Measurements from ENCODE around the gene WNT7A. TPM values are rescaled to one million over a fixed set of nuclear protein-coding genes. Genes with fewer than 3 reads are reported as not detected.

WNT7A gene
- total RNA-seq, 1 donor from 2014 or later, result 0.10 TPM

DNA sequence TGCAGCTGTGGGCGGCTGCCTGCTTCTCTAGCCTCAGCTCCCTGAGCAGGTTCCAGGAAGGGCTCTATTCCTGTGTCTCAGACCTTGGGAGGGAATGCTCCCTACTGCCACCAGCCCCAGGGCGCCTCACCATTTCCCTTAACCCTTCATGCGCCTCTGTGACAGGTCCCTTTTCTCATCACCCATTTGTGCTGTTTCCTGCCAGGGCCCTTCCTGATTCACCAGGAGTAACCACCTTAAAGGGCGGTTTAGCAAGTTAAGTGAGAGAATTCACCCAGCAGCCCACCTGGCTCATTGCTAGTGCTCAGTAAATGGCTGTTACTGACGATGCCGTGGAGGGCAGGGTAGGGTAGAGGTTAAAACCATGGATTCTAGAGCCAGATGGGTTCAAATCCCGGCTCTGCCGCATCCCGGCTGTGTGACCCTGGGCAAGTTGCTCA is 87.8 kb downstream of the WNT7A start:
- DNase-seq, result no peak

DNA sequence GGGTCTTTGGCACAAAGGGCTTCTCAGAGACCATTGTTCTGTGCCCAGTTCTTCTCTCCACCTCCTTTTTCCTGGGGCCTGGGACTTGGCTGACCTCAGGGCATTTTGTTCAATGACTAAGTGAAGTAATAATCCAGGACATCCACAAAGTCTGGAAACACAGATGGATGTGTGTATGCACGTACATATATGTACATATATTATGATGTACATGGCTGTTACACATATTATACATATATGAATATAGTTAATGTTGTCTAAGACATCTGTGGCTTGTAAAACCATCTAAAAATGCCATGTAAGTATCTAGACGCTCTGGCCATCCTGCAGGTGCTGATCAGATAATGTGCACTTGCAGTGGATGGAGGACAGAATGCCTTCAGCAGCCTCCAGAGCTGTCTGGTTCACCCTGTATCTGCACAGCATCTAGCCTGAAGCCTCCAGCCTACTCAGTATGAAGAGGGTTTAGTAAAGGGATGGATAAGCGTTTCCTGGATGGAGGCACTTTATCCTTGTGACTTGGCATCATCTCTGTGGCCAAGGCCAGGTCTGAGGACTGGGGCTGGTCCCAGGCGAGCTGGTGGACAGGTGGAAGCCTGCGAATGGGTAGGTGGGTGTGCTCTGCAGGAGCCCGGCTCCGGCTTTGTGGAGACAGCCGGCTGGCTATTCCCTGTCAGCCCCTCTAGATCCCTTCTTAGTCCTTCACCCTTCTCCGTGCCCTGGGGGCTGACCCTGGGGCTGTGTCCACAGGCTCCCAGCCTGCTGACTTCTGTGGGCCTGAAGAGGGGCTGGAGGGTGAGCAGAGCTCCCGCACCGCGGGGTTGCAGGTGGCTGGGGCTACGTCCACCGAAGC is 88.4 kb downstream of the WNT7A start:
- no peak for DNase-seq

DNA sequence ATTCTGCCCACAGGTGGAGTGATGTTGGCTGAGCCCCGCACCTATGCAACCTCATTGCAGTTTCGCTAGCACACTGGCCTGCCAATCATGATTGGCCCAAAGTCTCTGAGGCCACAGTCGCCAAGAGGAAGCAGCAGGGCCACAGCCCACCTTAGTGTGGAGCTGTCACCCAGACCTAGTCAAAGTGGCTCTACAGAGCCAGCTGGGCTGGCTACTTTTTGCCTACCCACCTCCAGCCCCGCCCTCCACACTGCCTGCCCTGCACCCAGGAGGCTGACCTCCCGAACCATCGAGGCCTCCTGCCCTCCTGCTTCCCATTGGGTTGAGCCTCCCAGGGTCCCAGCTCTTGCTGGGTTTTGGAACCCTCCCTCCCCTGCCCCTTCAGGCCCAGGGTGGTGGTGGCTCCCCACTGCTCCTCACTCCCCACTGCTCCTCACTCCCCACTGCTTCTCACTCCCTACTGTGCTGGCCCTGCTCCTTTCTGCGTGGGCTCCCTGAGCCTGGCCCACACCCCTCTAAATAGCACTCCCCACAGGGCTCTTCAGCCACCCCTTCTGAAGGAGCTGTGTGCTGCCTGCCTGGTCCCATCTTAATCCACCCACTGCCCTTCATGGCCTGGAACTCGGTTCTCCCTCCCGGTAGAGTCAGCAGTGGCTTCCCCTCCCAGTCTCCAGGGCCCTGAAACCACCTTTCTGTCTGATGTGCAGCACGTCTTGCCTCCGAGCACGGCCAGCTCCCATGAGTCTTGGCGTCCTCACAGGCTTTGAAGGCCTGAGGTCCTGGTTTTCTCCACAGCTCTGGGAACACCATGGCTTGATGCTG is 89.3 kb downstream of the WNT7A start:
- DNase-seq, result no peak

DNA sequence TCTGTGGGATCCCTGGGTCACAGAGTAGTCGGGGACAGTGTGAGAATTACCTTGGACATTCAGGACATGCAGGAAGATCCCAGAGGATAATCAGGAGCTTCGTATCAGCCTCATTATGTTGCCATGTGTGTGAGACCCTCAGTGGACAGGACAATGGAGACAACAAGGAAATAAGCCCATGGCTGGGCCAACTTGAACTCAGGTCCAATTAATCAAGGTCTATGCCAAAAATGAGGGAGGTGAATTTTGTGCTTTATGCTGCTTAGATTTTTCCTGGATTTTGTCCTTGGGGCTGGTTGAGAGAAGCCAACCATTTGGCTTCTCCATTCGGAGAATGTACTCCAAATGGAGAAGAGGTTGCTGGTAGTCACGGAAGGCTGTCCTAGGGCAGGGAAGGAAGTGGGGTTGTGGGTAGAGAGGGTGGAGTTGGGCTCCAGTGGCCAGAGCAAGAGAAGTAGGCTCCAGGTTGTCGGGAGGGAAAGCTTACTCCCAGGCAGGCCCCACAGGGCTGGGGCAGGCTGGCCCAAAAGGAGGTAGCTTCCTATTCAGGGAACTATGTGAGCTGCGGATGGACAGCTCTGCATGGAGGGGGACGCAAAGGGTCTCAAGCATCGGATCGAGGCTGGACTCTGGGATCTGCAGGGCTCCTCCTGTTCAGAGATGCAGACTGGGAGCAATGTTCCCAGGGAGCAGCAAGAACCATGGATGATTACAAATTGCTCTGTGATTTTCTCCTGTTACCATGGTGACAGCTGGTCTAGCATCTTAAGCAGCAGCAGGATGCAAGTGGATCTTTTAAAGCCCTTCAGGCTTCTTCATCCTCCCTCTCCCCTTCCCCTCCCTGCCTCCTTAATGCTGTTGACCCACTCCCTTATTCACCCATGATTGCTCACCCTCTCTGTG is 91.1 kb downstream of the WNT7A start:
- DNase-seq, result peak; percentile 29

DNA sequence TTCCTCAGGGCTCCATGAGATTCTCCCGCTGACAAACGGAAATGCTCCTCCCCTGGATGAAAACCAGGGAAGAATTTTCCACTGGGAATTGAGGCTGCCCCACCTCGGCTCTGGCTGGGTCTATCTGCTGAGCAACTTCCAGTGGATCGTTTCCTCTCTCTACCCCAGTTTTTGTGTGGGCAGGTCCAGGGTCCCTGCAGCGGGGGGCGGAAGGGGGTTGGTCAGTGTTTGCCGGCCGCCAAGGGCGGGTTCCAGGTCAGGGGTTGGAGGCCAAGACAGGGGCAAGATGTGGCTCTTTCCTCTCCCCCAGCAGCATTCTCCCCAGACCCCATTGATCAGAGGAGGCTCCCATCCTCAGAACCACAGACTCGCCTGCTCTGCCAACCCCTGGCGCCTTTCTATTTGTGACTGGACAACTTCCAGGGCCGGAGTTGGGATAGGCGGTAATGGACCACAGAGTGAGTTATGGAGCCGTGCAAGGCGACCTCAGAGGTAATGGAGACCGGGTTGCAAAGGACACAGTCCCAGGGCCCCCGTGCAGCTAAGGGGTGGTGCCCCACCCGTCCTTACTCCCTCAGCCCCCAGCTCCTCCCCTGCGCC is 92.2 kb downstream of the WNT7A start:
- DNase-seq, result no peak

DNA sequence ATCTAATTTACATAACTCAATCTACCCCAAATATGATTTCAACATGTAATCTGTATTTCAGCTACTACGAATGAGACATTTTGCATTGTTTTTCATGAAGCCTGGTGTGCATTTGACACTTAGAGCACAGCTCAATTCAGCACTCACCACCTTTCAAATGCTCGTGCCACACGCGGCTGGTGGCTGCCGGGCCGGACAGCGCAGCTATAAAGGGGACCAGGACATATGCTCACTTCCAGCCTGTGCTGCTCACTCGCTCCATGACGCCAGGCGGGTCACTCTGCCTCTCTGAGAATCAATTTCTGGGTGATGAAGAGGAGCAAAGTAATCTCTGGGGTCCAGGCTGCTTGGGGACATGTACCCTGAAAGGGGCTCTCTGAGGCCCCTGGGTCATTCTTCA is 93.1 kb downstream of the WNT7A start:
- DNase-seq, result no peak

DNA sequence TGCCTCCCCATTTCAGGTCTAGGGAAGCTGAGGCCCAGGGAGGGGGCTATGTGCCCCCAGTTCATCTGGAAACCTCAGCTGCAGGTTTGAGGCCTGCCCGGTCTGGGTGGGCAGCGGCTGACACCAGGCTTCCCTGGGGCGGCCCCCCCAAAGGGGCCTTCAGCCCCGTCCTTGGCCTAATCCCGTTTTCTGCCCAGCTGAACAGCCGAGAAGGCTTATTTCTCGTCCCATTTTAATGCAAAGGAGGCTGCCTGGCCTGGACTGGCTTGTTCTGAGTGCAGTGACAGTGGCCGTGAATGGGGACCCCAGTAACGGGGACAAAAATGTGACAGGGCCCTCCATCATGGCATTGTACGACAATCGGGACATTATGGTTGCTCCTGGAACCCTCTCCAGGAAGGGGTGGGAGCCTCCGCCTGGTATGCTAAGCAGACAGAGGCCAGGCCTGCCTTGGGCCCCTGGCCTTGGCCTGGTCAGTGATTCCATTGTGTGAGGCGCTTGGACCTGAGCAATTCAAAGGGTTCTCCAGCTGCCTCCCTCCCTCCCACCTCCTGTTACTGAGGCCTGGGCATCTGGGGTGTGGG is 93.9 kb downstream of the WNT7A start:
- no peak for DNase-seq

DNA sequence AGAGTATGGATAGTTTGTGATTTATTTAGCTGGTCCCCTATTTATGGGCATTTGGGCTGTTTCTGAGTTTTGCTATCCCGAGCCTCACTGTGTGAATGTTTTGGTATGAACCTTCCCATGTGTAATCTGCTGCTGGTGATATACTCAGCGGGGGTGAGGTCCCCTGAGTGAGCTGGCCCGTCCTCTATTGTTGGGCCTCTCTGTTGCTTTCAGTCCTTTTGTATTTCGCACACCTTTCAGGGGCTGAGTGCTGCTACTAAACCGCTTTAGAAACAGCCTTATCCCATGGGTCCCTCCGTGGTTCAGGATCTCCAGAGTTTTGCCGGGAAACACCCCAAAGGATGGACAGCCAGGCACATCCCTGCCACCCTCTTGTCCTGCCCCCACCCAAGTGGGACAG is 94.5 kb downstream of the WNT7A start:
- DNase-seq, result no peak

DNA sequence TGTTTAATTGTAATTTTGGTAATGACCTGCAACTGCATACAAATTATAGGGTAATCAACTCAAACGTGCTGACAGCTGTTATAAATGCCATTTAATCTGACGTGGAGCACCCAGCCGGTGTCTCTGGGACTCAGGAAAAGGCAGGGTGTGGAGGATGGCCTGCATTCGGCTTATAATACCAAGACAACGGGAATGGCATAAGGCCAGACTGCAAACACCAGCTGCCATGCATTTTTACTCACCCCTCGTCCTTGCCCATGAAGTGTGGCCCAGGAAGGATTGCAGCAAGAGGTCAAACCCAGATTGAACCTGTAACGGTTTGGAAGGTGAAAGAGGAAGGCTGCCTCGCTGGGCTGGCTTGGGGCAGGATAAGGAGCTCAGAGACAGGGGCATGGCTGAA is 96.4 kb downstream of the WNT7A start:
- peak; percentile 44 for DNase-seq

DNA sequence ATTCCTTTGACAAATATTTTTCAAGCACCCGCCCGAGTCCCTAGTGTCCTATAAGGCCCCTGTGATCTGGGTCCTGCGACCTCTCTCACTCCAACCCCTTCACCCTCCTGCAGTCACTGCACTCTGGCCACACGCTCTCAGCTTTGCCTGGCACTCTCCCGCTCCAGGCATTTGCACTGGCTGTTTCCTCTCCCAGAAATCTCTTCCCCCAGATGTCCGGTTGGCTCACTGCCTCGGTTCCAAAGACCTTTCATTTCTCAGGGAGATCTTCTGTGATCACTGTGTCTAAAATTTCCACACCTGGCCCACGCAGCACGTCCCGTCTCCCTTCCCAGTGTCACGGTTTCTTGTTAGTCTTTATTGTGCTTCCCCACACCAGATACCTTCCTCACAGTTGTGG is 97.4 kb downstream of the WNT7A start:
- DNase-seq, result peak; percentile 73

DNA sequence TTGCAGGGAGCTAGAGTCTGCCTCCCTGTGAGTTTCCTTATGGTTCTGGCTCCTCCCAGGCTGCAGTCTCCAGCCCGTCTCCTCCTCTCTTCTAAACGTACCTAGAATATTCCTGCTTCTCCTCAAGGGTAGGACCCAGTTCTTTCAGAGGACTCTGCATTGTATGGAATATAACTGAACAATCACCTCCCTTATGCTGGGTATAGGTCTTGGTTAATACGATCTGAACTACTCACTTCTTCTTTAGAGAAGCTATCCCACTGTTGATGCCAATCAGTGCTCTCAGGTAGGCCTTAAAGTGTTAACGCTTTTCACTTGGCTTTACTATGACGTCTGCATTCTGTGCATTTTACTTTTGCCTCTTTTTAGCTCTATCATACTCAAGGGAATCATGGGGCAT is 98.5 kb downstream of the WNT7A start:
- DNase-seq, result no peak

DNA sequence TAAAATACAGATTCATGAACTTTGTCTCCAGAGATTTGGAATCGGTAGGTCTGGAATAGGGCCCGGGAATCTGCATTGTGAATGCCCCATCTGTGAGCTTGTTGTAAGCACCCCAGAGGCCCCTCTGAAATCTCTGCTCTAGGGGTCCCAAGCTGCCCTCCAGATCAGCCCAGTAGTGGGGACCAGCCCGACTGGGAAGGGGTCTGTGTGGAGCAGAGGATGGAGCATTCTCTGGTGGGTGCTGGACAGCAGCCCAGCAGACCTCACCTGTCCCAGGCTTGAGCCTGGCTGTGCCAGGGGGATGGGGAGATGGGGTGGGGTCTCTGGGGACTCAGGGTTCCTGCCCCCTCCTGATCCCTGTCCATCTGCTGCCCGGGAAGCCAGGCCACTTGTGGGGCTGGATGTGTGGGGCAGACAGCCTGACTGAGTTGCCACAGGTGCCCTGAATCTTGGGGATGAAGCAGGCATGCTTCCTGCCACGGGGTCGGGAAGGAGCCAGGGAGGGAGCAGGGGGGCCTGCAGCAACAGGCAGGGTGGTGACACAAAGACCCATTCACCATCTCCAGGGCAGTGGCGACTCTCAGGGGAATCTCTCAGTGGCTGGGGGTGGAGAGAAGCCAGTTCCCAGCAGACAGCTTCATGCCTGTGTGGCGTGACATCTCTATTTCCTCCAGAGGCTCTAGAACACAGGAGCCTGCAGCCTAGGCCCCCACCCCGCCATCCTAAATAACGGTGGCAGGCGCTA is 99.3 kb downstream of the WNT7A start:
- DNase-seq, result no peak

DNA sequence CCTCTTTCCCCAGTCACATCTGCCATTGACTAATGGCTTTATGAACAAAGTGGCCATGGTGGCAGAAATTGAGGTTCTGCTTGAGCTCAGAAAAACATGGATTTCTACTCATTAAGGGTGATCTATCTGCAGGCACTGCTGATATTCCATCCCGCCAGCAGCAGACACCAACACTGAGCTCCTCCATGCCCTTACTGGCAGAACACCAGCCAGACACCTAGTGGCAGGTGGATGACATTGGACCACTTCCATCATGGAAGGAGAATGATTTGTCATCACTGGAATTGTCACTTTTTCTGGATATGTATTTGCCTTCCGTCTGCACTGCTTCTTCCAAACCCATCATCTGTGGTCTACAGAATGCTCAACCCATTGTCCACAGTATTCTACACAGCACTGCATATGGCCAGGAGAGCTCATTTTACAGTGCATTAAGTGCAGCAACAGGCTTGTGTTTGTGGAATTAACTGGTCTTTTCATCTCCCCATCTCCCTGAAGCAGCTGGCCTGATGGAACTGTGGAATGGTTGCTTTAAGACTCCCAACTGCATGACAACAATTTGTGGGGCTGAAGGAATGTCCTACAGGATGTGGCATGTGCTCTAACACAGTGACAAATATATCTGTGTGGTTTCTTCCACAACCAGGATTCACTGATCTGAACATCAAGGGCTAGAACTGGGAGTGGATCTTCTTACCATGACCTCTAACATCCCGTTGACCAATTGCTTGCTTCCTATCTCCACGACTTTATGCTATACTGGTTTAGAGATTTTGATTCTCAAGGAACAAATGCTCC is 103.4 kb downstream of the WNT7A start:
- no peak for DNase-seq

DNA sequence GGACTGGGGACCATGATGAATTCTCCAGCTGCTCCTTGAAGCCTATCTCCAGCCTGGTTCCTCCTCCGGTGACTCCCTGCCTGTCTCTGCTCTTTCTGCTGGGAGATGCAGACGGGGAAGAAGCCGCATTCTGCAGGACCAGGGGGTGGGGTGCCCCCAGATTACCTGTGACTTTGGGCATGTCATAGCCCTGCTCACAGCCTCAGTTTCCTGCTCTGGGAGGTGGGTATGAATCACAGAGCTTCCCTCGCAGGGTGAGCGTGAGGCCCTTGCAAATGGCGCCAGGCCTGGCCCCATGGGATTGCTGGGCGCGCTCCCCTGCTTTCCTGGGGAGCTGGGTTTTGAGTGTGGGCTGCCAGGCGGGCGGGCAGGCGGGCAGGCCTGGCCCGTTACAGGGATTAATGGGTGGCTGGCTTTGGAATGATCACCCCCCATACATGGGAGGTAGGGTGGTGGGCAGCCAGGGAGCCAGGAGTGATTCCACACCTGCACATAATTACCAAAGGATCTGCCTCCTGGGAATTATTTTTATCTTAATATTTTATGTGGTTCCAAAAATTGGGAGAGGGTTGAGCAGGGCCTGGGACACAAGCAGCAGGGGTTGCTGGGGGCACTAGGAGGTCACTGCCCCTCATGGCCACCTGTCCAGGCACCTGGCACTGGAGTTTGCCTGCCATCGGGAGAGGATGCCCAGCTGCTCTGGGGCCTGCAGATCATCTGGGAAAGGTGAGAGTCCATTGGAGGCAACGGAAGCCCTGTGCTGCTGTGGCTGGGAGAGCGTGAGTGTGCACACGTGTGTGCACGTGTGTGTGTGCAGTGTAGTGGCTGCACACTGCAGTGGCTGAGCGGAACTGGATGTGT is 106.8 kb downstream of the WNT7A start:
- DNase-seq, result no peak

DNA sequence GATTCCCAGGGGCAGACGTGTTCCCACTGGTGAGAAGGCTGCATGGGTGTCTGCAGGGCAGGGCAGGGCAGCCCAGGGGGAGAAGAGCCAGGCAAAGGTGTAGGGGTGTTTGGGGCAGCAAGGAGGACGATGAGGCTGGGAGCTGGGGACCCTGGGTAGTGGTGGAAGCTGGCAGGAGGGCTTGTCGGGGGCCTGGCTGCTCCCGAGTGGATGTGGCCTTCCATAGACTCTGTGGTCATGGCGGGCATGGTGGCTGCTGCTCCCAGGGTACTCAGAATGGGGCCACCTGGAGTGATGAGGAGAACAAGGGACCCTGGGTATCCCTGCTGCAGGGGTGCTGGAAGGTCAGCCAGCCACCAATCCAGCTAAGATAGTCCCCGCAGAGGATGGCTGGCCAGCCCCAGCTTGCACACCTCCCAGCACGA is 107.5 kb downstream of the WNT7A start:
- no peak for DNase-seq

DNA sequence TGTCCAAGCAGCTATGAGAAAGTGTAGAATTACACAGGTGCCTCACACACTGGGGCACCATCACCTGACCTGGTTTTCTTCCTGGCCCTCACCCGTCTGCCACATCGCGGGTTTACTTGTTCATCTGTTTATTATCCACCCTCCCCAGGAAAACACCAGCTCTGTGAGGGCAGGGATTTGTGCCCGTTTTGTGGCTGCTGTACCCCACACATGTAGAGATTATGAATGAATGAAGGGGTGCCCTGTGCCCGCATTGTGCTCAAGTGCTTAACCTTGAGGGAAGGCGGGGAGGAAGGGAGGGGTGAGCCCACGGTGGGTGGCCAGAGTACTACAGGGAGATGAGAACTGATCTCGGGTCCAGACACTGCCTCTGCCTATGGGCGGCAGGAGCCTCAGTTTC is 108.4 kb downstream of the WNT7A start:
- DNase-seq, result no peak

DNA sequence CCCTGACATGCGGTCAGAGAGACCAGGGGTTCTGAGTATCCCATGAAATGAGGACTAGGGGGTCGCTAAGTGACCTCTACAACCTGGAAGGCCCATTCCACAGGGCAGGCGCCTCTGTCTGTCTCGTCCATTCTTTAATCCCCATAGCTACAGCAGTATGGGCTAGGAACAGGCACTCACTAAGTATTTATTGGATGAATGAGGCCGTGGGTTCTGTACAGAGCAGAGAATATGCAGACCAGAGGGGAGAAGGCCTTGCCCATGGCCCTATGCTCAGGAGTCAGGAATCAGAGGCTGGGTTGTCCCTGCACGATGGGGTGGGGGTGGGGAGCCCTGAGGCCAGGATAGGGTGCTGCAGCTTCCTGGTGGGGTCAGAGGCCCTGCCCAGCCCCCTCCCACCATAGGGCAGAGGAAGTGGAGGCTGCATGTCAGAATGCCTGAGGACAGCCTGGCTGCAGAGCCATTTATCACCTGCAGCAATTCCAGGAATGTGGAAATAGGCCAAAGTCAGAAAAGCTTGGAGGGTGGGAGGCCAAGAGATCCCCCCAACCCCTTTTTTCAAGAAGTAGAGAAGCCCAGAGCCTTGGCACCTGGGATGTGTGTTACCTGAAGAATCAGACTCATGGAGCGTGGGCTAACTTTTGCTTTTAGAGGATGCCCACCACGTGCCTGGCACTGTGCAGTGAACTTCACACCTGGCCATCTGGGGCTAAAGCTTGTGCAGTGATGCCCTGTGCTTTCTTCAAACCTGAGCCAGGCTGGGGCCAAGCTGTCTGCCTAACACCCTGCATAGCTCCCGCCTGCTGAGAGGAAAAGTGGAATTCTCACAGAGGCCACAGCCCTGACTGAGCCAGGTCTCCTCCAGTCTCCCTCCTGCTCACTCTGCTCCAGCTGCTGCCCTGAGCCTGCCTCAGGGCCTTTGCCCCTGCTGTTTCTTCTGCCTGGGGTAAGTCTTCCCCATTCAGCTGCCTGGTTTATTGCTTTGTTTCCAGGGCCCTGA is 109.4 kb downstream of the WNT7A start:
- no peak for DNase-seq

DNA sequence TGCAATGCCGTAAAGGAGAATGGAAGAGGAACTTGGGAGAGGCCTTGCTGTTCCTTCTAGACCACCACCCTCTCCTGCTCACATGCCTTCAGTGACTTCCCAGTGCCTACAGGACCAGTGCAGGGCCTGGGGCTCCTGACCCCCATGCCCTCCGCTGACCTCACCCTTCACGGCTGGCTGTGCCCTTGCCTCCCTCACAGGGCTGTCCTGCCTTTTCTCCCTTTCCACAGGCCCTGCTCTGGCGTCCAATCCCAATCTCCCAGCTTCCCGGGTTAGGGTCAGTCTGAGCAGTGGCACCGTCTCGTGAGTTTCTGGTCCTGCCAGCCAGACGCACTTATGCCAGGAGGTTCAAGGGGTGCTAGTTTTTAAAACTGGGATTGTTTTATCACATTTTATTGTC is 110.4 kb downstream of the WNT7A start:
- DNase-seq, result no peak
